Heart left ventricle (tissue), 13 donors: ENCODE measurements around the gene EHBP1L1.

ENCODE experiments used
- CTCF ChIP-seq, 12 donors: fragments of 200-600 bp; sonication (generic) in 4 of 12; IDR thresholded peaks; one replicate each; pipeline versions ENCODE4 v1.5.0 to v1.8.0; 2018 to 2022; ENCODE audit warnings: antibody characterized with exemption in 12 of 12, mild to moderate bottlenecking in 5 of 12
- POLR2A ChIP-seq, 2 donors: fragments of 450-650 bp; IDR thresholded peaks; one replicate each; pipeline ENCODE4 v1.6.1; 2017; ENCODE audit warnings: antibody characterized with exemption in 2 of 2, mild to moderate bottlenecking in 2 of 2, moderate library complexity in 2 of 2
- donor health status: ischemic (EF 13 %, LVEDD 7.1; RV severe dilation, severe dysfunction).
- donor health status: DM: no; HTN: yes; CAD: no.
- donor health status: DM: no; HTN: no; CAD: no.
- donor health status: ischemic (EF 25% LVEDD 6.9; RV normal size, moderate dysfunction).
- donor health status: ischemic (EF 25% LVEDD 5.7; RV mildly dilated, moderate dysfunction).
- donor health status: ischemic (EF 35%, LVEDD 5.7; RV mildly dilated, moderate dysfunction).
- donor health status: nonischemic (EF 11% LVEDD 7.7; RV severe dilation, severe dysfunction).
- donor health status: DM: yes; HTN: yes; CAD: no.
- donor health status: PGD.
- donor health status: ischemic (EF 29% LVEDD 5.4; RV normal size, mild dysfunction).
- donor health status: nonischemic (EF 23%, LVEDD 6.1; RV moderate dilation, normal function).

DNA sequence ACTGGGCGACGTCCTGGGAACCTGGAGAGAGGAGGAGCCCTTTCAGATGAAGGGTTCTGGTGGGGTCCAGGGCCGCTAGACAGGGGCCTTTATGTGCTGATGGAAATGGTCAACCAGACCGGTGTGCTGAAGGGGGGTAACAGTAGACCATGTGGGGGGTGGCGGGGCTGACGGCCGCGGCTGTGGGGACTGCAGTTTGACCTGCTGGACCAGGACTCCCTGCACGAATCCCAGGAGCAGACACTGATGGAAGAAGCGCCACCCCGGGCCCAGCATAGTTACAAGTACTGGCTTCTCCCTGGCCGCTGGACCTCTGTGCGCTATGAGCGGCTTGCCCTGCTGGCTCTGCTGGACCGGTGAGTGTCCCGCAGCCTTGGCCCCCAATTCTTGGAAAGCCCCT is 46.2 kb downstream of the EHBP1L1 start:
- no peak for TF ChIP-seq CTCF (IDR thresholded peaks at IDR 0.05)
- TF ChIP-seq POLR2A (IDR thresholded peaks at IDR 0.05), result no peak
